Colon (tissue), 2 donors: ENCODE results near the gene TTBK1.

Source experiments
- FAIRE-seq: peaks from 2 replicates; lab custom pipeline; 2012; peaks lifted over from hg19 to GRCh38; lab: Jason Lieb, UNC
- donor health status: control.
- donor health status: control.

Gene TTBK1

DNA sequence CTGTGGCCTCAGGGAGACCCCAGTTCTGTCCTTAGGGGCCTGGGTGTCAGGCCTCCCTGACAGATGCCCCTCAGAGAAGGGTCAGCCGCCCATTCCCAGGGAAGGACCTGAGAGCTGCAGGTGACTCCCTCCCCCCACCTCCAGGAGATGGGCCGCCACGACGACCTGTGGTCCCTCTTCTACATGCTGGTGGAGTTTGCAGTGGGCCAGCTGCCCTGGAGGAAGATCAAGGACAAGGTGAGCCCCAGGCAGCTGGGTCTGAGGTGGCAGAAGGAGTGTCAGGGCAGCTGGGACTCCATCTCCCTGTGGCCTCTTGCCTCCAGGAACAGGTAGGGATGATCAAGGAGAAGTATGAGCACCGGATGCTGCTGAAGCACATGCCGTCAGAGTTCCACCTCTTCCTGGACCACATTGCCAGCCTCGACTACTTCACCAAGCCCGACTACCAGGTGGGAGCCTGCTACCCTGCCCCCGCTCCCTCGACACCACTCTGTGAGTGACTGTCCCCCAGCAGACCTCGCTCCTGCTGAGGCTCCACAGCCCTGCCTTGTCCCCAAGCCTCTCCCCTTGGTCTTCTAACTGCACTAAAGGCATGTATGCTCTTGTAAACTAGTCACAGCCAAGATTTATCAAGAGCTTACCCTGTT is 12.2 kb downstream of the TTBK1 start:
- FAIRE-seq: no peak

- no peak for FAIRE-seq
Measured at GRCh38 chr6:43256670-43257366, 13.5 kb downstream of the TTBK1 start.

- FAIRE-seq: no peak
Measured at GRCh38 chr6:43257367-43258145, 14.3 kb downstream of the TTBK1 start.

DNA sequence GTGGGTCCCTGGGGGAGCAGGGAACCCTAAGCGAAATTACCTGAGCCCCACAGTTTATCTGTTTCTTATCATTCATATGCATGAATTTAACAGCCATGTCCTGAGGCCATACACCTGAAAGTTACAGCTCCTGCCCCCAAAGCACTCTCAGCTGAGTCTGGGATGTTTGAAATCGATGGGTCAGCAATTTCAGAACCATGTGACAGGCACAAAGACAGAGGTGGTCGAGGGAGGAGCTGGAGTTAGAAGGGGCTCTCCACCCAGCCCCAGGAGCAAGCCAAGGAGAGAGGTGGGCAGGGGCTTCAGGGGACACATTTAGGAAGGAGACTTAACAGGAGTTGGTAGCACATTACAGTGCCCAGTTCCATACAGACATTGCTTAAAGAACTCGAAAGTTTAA is 14.9 kb downstream of the TTBK1 start:
- FAIRE-seq: no peak

- FAIRE-seq: no peak
Measured at GRCh38 chr6:43258807-43259686, 15.8 kb downstream of the TTBK1 start.

- no peak for FAIRE-seq
Measured at GRCh38 chr6:43260791-43261190, 17.5 kb downstream of the TTBK1 start.

DNA sequence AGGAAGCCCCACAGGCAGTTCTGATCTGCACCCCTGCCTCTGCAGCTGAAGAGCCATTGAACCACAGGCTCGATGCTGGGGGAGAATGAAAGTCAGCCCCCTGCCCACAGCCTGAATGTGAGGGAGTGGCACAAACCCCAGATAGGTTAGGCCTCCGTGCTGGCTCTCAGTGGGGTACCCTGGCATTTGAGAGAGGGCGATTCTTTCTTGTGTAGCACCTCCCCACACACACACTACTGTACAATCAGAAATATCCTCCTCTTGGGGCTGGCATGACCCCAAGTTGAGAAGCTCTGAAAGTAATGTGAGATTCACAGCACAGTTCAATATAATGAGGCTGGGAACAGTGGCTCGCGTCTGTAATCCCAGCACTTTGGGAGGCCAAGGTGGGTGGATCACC is 17.9 kb downstream of the TTBK1 start:
- FAIRE-seq: no peak

DNA sequence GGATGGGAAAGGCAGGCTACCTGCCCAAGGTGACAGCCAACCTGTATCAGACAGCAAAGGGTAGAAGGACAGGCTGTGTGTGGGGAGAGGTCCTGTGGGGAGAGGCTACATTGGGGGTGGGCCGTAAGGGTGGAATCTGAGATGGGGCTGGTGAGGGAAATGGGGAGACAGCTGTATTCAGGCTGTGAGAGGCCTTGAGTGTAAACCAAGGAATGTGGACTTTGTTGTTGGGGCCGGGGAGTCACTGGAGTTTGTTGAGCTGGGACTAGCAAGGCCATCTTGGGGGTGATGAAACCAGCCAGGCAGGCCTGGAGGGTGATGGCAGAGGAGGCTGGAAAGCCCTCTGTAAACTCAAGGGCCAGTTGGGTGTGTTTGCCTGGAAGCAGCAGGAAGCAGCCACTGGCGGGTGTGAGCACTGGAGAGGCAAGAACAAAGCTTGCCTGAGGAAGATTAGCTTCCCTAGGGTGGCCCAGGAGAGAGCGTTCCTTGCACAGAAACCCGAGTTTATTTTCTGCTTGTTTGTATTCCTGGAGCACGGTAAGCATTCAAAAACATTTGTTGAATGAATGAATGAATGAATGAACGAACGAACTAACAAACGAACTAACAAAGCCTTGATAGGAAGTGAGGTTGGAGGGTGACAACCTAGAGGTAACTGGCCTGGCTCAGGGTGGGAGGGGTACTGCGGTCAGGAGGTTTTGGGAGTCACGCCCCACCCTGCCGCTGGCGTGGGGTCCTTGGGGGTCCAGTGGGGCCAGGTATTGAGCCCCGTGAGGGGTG is 18.9 kb downstream of the TTBK1 start:
- no peak for FAIRE-seq

DNA sequence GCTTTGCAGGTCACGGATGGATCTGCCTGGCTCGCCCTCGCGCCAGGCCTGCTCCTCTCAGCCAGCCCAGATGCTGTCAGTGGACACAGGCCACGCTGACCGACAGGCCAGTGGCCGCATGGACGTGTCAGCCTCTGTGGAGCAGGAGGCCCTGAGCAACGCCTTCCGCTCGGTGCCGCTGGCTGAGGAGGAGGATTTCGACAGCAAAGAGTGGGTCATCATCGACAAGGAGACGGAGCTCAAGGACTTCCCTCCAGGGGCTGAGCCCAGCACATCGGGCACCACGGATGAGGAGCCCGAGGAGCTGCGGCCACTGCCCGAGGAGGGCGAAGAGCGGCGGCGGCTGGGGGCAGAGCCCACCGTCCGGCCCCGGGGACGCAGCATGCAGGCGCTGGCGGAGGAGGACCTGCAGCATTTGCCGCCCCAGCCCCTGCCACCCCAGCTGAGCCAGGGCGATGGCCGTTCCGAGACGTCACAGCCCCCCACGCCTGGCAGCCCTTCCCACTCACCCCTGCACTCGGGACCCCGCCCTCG is 19.6 kb downstream of the TTBK1 start:
- FAIRE-seq: no peak

- no peak for FAIRE-seq
Measured at GRCh38 chr6:43263314-43264178, 20.3 kb downstream of the TTBK1 start.

- no peak for FAIRE-seq
Measured at GRCh38 chr6:43264599-43265145, 21.4 kb downstream of the TTBK1 start.

DNA sequence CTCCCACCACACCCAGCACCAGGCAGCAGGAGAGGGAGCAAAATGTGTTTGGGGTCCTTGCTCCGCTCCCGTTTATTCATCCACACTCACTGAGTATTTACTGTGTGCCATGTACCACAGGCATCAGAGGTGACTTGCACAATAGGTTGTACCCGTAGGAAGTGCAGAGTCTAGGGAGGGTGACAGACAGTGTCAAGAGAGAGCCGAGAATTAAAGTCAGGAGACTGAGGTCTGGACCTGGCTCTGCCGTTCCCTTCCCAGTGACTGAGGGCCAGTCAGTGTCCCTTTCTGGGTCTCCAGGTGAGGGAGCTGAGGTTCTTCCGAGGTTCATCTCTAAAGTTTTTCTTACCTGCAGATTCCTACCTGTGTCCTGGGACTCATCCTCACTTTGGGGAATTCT is 22.3 kb downstream of the TTBK1 start:
- FAIRE-seq: no peak

GRCh38 chr6:43267619-43268354 is 24.5 kb downstream of the TTBK1 start:
- FAIRE-seq: no peak

DNA sequence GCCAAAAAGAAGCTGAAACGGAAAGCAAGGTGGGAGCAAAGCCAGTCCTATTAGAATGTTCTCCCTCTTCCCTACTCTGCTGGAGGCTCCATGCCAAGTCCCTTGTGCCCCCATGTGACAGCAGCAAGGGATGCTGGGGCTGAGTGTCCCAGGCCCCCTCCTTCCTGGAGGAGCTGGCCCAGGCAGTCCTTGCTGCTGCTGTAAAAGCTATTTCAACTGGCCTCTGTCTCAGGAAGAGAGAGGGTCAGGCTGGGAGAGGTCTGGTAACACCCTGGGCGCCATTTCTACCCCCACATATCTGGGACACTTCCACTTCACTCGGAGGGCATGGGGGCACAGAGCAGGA is 25.0 kb downstream of the TTBK1 start:
- no peak for FAIRE-seq

DNA sequence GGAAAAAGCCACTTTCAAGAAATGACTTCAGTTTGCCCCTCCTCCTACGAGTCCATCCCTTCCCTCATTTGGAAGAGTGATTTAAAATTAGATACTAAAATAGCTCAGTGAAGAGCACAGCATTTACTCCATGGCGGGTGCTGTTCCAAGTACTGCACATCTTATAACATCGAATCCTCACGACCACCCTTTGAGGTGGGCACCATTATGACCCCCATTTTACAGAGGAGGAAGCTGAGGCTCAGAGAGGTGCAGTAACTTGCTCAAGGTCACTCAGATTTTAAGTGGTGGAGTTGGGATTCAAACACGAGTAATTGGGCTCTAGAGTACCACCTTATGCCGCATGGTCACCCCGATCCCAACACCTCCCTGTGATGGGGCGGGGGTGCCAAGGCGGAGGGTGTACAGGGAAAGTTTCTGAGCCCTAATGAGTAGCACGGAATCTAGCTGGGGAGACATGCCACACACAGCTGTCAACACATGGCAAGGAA is 25.5 kb downstream of the TTBK1 start:
- no peak for FAIRE-seq

DNA sequence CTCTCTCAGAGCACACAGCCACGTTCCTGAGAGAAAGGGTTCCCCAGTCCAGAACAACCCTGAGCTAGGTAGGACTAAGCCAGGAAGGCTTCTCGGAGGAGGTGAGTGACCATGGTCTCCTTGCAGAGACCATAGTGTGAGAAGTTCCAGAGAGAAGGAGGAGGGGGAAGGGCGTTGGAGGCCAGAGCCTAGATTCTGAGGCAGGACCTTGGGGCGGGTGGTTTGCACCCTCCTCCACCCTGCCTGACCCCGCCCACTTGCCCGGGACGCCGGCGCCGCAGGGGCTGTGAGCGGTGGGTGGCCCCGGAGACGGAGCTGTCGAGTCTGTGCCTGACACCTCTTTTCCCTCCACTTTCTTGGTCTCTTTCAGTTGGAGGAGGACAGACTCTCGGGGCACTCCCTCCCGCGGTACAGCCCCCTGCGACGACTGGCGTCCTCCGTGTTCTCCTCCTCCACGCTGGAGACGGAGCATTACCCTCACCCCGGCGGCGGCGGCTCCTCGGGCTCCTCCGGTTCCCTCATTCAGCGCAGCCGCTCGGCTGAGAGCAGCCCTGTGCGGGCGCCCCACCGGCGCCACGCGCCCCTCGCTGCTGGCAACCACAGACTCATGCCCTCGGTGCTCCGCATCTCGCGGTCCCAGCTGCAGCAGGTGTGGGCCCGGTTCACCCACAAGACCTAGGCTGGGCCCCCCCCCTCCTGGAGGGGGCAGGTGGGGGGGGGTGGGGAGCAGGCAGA is 26.2 kb downstream of the TTBK1 start:
- no peak for FAIRE-seq

GRCh38 chr6:43271103-43271815 is 28.0 kb downstream of the TTBK1 start:
- FAIRE-seq: no peak

DNA sequence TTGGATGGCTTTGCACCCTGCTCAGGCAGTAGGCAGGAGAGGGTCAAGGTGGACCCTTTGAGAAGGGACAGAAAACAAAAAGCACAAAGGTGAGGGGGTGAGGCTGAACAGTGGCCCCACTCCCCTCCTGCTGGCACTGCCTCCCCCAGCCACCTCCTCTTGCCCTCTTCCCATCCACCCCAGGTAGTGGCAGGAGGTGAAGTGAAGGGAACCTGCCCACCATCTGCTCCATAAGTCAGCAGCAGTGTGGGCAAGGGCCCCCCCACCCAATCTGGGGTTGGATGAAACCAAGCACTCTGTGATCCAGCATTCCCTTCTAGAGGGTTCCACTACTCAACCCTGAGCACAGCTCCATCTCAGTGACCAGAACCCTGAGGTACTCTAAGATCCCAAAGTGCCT is 28.7 kb downstream of the TTBK1 start:
- FAIRE-seq: no peak
